SK-N-SH (cell line): ENCODE measurements around the gene PISD. TPM values are rescaled to one million over a fixed set of nuclear protein-coding genes. Genes with fewer than 3 reads are reported as not detected.
"Not testable (repeated sequence)": the region's sequence is repeated elsewhere in the genome, so short reads cannot be mapped to it uniquely, and the experiment has no call there.

Experiments used
- CTCF ChIA-PET: fragments of 300-600, 350-600 bp; formaldehyde crosslinking; extraction: SDS; loops from one replicate; lab custom pipeline; 2021; lab: Yijun Ruan, JAX
- POLR2A ChIA-PET: fragments of 350-600 bp; sonication (Branson Sonifier 250); formaldehyde crosslinking; extraction: SDS; loops from one replicate; lab custom pipeline; 2020; ENCODE audit warnings: antibody characterized with exemption, inconsistent platforms; lab: Yijun Ruan, JAX
- DNase-seq: peaks from one replicate; pipeline ENCODE4 v3.0.0; 2012
- H2AFZ ChIP-seq: fragments of 200-600 bp; sonication (generic); 2 replicates; pipeline ENCODE4 v1.8.1; 2016; ENCODE audit warnings: antibody characterized with exemption, mild to moderate bottlenecking, low read depth
- H3F3A ChIP-seq: fragments of 200-600 bp; sonication (generic); replicated peaks from 2 replicates; pipeline ENCODE3; 2016; ENCODE audit warnings: antibody characterized with exemption, mild to moderate bottlenecking; ENCODE audit not compliant: insufficient read depth
- H3K27ac ChIP-seq, 2 experiments: fragments of 200-500 bp in 1 of 2; fragments of 200-600 bp in 1 of 2; sonication (Bioruptor generic) in 1 of 2; sonication (generic), shearing (Covaris generic) in 1 of 2; 2 replicates each; pipeline versions ENCODE4 v1.5.1 to v1.6.1; 2014 to 2016; ENCODE audit warnings: low read depth in 2 of 2, inconsistent platforms in 1 of 2, low read length in 1 of 2, mild to moderate bottlenecking in 1 of 2, mixed read lengths in 1 of 2
- H3K27me3 ChIP-seq: fragments of 200-600 bp; sonication (generic), shearing (Covaris generic); 2 replicates; pipeline ENCODE4 v1.6.1; 2016; ENCODE audit warnings: mixed run types; ENCODE audit not compliant: insufficient read depth
- H3K36me3 ChIP-seq, 2 experiments: fragments of 200-500 bp in 1 of 2; fragments of 200-600 bp in 1 of 2; sonication (Bioruptor generic) in 1 of 2; sonication (generic) in 1 of 2; replicated peaks in 1 of 2; 2 replicates each; pipeline versions ENCODE3 to v1.5.1; 2014 to 2016; ENCODE audit warnings: low read length in 1 of 2, mild to moderate bottlenecking in 1 of 2; ENCODE audit not compliant: insufficient read depth in 2 of 2, control insufficient read depth in 1 of 2
- H3K4me1 ChIP-seq, 2 experiments: fragments of 200-500 bp in 1 of 2; fragments of 200-600 bp in 1 of 2; sonication (Bioruptor generic) in 1 of 2; sonication (generic), shearing (Covaris generic) in 1 of 2; 2 replicates each; pipeline versions ENCODE4 v1.5.1 to v1.6.1; 2014 to 2016; ENCODE audit warnings: low read depth in 1 of 2, low read length in 1 of 2, mixed run types in 1 of 2; ENCODE audit not compliant: insufficient read depth in 2 of 2, control insufficient read depth in 1 of 2
- H3K4me2 ChIP-seq: fragments of 200-600 bp; sonication (generic), shearing (Covaris generic); 2 replicates; pipeline ENCODE4 v1.6.1; 2017; ENCODE audit warnings: mixed run types
- H3K4me3 ChIP-seq, 2 experiments: fragments of 200-500 bp in 1 of 2; fragments of 200-600 bp in 1 of 2; sonication (Bioruptor generic) in 1 of 2; sonication (generic), shearing (Covaris generic) in 1 of 2; 2 replicates each; pipeline versions ENCODE4 v1.5.1 to v1.8.1; 2014 to 2016; ENCODE audit warnings: low read depth in 2 of 2, inconsistent platforms in 1 of 2, low read length in 1 of 2, mild to moderate bottlenecking in 1 of 2, mixed read lengths in 1 of 2, moderate library complexity in 1 of 2
- H3K79me2 ChIP-seq: fragments of 200-600 bp; sonication (generic); 2 replicates; pipeline ENCODE4 v1.8.1; 2017; ENCODE audit warnings: mild to moderate bottlenecking; ENCODE audit not compliant: insufficient read depth
- H3K9ac ChIP-seq: fragments of 200-600 bp; sonication (generic); 2 replicates; pipeline ENCODE4 v1.6.1; 2017; ENCODE audit warnings: mixed run types
- H3K9me2 ChIP-seq: fragments of 200-600 bp; sonication (generic); 2 replicates; pipeline ENCODE4 v1.6.1; 2017; ENCODE audit warnings: mixed run types
- H3K9me3 ChIP-seq: fragments of 200-600 bp; sonication (generic); 2 replicates; pipeline ENCODE4 v1.6.1; 2017; ENCODE audit warnings: mixed run types, mild to moderate bottlenecking, moderate library complexity
- H4K20me1 ChIP-seq: fragments of 200-600 bp; sonication (generic); 2 replicates; pipeline ENCODE4 v1.6.1; 2017; ENCODE audit warnings: mild to moderate bottlenecking, mixed run types; ENCODE audit not compliant: insufficient read depth
- FOSL2 ChIP-seq: IDR thresholded peaks from 2 replicates; pipeline ENCODE4 v1.4.0; 2012; ENCODE audit warnings: low read depth, mild to moderate bottlenecking, moderate library complexity, borderline replicate concordance
- FOXJ3 ChIP-seq: sonication (generic); formaldehyde crosslinking; IDR thresholded peaks from 2 replicates; pipeline ENCODE4 v1.5.1; 2020; ENCODE audit warnings: mild to moderate bottlenecking, missing genetic modification reagents
- GABPA ChIP-seq: IDR thresholded peaks from 2 replicates; pipeline ENCODE4 v1.4.0; 2012; ENCODE audit warnings: low read depth, mild to moderate bottlenecking
- GATA2 ChIP-seq: sonication (generic); formaldehyde crosslinking; IDR thresholded peaks from 2 replicates; pipeline ENCODE4 v1.5.0; 2020; ENCODE audit warnings: mild to moderate bottlenecking, missing genetic modification reagents
- JUND ChIP-seq: IDR thresholded peaks from 2 replicates; pipeline ENCODE4 v1.4.0; 2012
- SIN3A ChIP-seq: IDR thresholded peaks from 2 replicates; pipeline ENCODE4 v1.6.1; 2012; ENCODE audit warnings: low read depth, mild to moderate bottlenecking, low read length, moderate library complexity, borderline replicate concordance
- WGBS: methylation state at CpG from one replicate; pipeline ENCODE4 v1.1.6; 2017; ENCODE audit warnings: low lambda C conversion rate; 5-methylcytosine and 5-hydroxymethylcytosine counted together
- polyA plus RNA-seq, 3 experiments: library from polyadenylated mRNA; depleted of rRNA; stranded (reverse); fragments of >200 nt; gene quantifications; 2 replicates each; pipeline ENCODE4 v1.2.3, GENCODE V29; 2012
- TF ChIP-seq, protein P1 (sequence below): fragments of 150-350 bp; IDR thresholded peaks from 2 replicates; pipeline ENCODE4 v1.6.1; 2016; ENCODE audit warnings: mild to moderate bottlenecking, low read depth, low read length
- TF ChIP-seq, protein P2 (sequence below): IDR thresholded peaks from 2 replicates; pipeline ENCODE4; 2012
- TF ChIP-seq, protein P3 (sequence below): IDR thresholded peaks from 2 replicates; pipeline ENCODE4 v1.4.0; 2012; ENCODE audit warnings: low read depth

PISD gene
- polyA plus RNA-seq, 1 of the 3 experiments (the other 2 are of a cell fraction): 34.9 TPM

DNA sequence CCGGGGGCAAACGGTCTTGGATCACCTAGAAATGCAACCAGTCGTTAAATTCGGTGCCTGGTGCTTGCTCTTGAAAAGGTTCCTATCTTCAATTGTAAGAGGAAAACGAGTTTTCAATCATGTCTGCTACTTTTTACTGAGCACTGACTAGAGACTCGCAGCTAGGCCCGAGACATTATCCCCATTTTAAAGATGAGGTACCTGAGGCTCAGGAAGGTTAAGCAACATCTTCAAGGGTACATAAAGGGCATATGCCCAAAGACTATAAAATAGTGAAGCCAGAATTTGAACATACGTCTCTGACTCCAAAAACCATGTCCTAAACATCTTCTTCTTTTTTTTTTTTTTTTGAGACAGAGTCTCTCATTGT is 638 bp upstream of the PISD start:
- TF ChIP-seq, protein P1, sequence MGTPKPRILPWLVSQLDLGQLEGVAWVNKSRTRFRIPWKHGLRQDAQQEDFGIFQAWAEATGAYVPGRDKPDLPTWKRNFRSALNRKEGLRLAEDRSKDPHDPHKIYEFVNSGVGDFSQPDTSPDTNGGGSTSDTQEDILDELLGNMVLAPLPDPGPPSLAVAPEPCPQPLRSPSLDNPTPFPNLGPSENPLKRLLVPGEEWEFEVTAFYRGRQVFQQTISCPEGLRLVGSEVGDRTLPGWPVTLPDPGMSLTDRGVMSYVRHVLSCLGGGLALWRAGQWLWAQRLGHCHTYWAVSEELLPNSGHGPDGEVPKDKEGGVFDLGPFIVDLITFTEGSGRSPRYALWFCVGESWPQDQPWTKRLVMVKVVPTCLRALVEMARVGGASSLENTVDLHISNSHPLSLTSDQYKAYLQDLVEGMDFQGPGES: no peak
- no peak for TF ChIP-seq GABPA
- TF ChIP-seq SIN3A: no peak
- TF ChIP-seq GATA2 (CRISPR knock-in tag): no peak
- TF ChIP-seq FOXJ3 (CRISPR knock-in tag): no peak
- TF ChIP-seq, protein P2, sequence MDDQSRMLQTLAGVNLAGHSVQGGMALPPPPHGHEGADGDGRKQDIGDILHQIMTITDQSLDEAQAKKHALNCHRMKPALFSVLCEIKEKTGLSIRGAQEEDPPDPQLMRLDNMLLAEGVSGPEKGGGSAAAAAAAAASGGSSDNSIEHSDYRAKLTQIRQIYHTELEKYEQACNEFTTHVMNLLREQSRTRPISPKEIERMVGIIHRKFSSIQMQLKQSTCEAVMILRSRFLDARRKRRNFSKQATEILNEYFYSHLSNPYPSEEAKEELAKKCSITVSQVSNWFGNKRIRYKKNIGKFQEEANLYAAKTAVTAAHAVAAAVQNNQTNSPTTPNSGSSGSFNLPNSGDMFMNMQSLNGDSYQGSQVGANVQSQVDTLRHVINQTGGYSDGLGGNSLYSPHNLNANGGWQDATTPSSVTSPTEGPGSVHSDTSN: no peak
- WGBS: 5% methylated on average over 8 of the region's 8 CpGs

DNA sequence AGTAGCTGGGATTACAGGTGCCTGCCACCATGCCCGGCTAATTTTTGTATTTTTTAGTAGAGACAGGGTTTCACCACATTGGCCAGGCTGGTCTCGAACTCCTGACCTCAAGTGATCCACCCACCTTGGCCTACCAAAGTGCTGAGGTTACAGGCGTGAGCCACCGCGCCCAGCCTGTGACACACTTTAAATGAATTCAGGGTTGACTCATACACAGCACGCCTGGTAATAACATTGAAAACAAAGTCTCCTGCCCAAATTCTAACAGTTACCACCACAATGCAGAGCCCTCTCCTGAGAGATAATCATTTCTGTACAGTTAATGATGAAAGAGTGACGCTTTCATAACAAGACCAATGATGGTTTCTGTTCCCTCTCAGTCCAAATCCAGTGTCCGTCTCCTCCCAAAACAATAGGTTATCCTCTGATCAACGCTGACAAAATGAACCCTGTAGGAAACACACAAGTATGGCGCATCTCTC is 1.1 kb downstream of the PISD start:
- H3K79me2 ChIP-seq: peaks cover 59% of the 10 kb centered on the region
- CTCF ChIA-PET: interaction anchor here (1.0 to 2.6 kb wide), 3 partner anchors 14 to 88 kb away, joined by 4 to 7 read pairs (median 7); no protein-coding TSS in a partner anchor
- H3K36me3 ChIP-seq, POLR2A ChIA-PET, H4K20me1 ChIP-seq, H3K9me3 ChIP-seq, DNase-seq, H3K9me2 ChIP-seq, H3K27me3 ChIP-seq, H3K4me1 ChIP-seq: not testable (repeated sequence)
- peak overlapping the region in 1 of 2 experiments; percentile 71; a peak in 2 of 4 replicates for H3K27ac ChIP-seq
- peak overlapping the region; percentile 78 for H3K9ac ChIP-seq
- H3K4me3 ChIP-seq: peak overlapping the region; percentile 83 to 93
- H3K4me2 ChIP-seq: peak overlapping the region; percentile 76
- peak overlapping the region; percentile 3; the same call in 1 of the 2 replicates for H2AFZ ChIP-seq
- peaks cover 14% of the 10 kb centered on the region for H3F3A ChIP-seq
- WGBS: 14% methylated on average over 10 of the region's 10 CpGs
- TF ChIP-seq, protein P3, sequence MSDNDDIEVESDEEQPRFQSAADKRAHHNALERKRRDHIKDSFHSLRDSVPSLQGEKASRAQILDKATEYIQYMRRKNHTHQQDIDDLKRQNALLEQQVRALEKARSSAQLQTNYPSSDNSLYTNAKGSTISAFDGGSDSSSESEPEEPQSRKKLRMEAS: peak; percentile 55
- peak; percentile 71; the same call in 1 of the 2 replicates for TF ChIP-seq FOSL2
- peak; percentile 62 for TF ChIP-seq JUND

More for the DNA sequence above, 638 bp upstream of the PISD start:
- peak overlapping the region; percentile 76 for H3K4me2 ChIP-seq
- peak overlapping the region; percentile 83 to 93 for H3K4me3 ChIP-seq
- DNase-seq: no peak
- ChIA-PET POLR2A (interaction anchor here (0.6 to 1.8 kb wide), 5 partner anchors 14 to 1251 kb away, joined by 3 to 11 read pairs (median 6); partner anchors contain the start of gene DEPDC5), CTCF (interaction anchor here (0.7 to 2.6 kb wide), 10 partner anchors 23 to 332 kb away, joined by 3 to 12 read pairs (median 3); no protein-coding TSS in a partner anchor)
- H3K27me3 ChIP-seq: no peaks in the 10 kb centered on the region
- H3K9me2 ChIP-seq: no peaks in the 10 kb centered on the region
- H3K9me3 ChIP-seq: no peaks in the 10 kb centered on the region
- H3K27ac ChIP-seq: peak overlapping the region; percentile 62 to 71; a peak in 3 of 4 replicates
- H2AFZ ChIP-seq: peak overlapping the region; percentile 87; the same call in 1 of the 2 replicates
- peaks cover 43% of the 10 kb centered on the region for H3K79me2 ChIP-seq
- no peaks in the 10 kb centered on the region; the same call in 1 of the 2 replicates for H4K20me1 ChIP-seq
- peaks cover 14% of the 10 kb centered on the region for H3F3A ChIP-seq
- peak overlapping the region; percentile 78 for H3K9ac ChIP-seq
- no peaks in the 10 kb centered on the region for H3K36me3 ChIP-seq
- H3K4me1 ChIP-seq: peaks cover 5 to 9% of the 10 kb centered on the region in 2 experiments; a peak in 2 of 4 replicates
